Vagina (tissue), 2 donors: Measurements from ENCODE around the gene ST6GALNAC5.

Experiments
- CTCF ChIP-seq, 3 experiments: fragments of 450-650 bp in 2 of 3; fragments of 200-600 bp in 1 of 3; sonication (generic) in 1 of 3; IDR thresholded peaks; one replicate each; pipeline ENCODE4 v1.5.1; 2017 to 2019; ENCODE audit warnings: antibody characterized with exemption in 3 of 3, mild to moderate bottlenecking in 2 of 3, moderate library complexity in 2 of 3
- POLR2A ChIP-seq, 2 donors: fragments of 450-650 bp; IDR thresholded peaks; one replicate each; pipeline ENCODE4 v1.6.1; 2017; ENCODE audit warnings: antibody characterized with exemption in 2 of 2, mild to moderate bottlenecking in 2 of 2, moderate library complexity in 2 of 2
- POLR2AphosphoS5 ChIP-seq, 2 donors: sonication (generic); formaldehyde crosslinking; IDR thresholded peaks; one replicate each; pipeline ENCODE4 v1.9.0; 2017; ENCODE audit warnings: antibody characterized with exemption in 2 of 2, mild to moderate bottlenecking in 2 of 2, low read depth in 1 of 2; ENCODE audit not compliant: insufficient read depth in 1 of 2

- TF ChIP-seq CTCF (IDR thresholded peaks at IDR 0.05) (no peak), POLR2AphosphoS5 (IDR thresholded peaks at IDR 0.05; ENCODE audit: insufficient read depth in 1 of 2, low read depth in 1 of 2) (no peak), POLR2A (IDR thresholded peaks at IDR 0.05) (no peak)
Measured at GRCh38 chr1:76998582-76999223, 131.4 kb downstream of the ST6GALNAC5 start.
